Measurements from ENCODE around the gene ZNF860.
"Not testable (repeated sequence)": the region's sequence is repeated elsewhere in the genome, so short reads cannot be mapped to it uniquely, and the experiment has no call there.

ZNF860 gene

GRCh38 chr3:31962801-31963205, 18.7 kb upstream of the ZNF860 start:
- DNase-seq: no peak

- DNase-seq: no peak
These were observed 14.5 kb upstream of the ZNF860 start for GRCh38 chr3:31966978-31967591.

GRCh38 chr3:31967592-31967991, 14.0 kb upstream of the ZNF860 start:
- no peak for DNase-seq

GRCh38 chr3:31968369-31968926, 13.1 kb upstream of the ZNF860 start:
- DNase-seq: no peak

- DNase-seq: no peak
These were observed 12.6 kb upstream of the ZNF860 start for GRCh38 chr3:31968927-31969418.

GRCh38 chr3:31971607-31972006, 9.9 kb upstream of the ZNF860 start:
- no peak for DNase-seq

- no peak for DNase-seq
These were observed 8.5 kb upstream of the ZNF860 start for GRCh38 chr3:31973081-31973480.

GRCh38 chr3:31973837-31974236, 7.7 kb upstream of the ZNF860 start:
- no peak for DNase-seq

- DNase-seq: no peak
These were observed 7.1 kb upstream of the ZNF860 start for GRCh38 chr3:31974471-31974870.

GRCh38 chr3:31974964-31975363, 6.6 kb upstream of the ZNF860 start:
- DNase-seq: no peak

GRCh38 chr3:31976302-31976701, 5.2 kb upstream of the ZNF860 start:
- no peak for DNase-seq

GRCh38 chr3:31977736-31978135, 3.8 kb upstream of the ZNF860 start:
- no peak for DNase-seq

GRCh38 chr3:31978553-31978952, 3.0 kb upstream of the ZNF860 start:
- no peak for DNase-seq

GRCh38 chr3:31979001-31979697, 2.4 kb upstream of the ZNF860 start:
- DNase-seq: no peak

- DNase-seq: peak in 2 of 4 experiments; percentile 9 to 10
These were observed 882 bp upstream of the ZNF860 start for GRCh38 chr3:31980530-31981205.

GRCh38 chr3:31984321-31984720, 2.8 kb downstream of the ZNF860 start:
- no peak for DNase-seq

- DNase-seq: no peak
These were observed 4.3 kb downstream of the ZNF860 start for GRCh38 chr3:31985831-31986230.

GRCh38 chr3:31988271-31988670, 6.7 kb downstream of the ZNF860 start:
- DNase-seq: no peak

- DNase-seq: not testable (repeated sequence)
These were observed 11.4 kb downstream of the ZNF860 start for GRCh38 chr3:31992995-31993394.

- no peak for DNase-seq
These were observed 12.3 kb downstream of the ZNF860 start for GRCh38 chr3:31993843-31994242.

- not testable (repeated sequence) for DNase-seq
These were observed 13.5 kb downstream of the ZNF860 start for GRCh38 chr3:31995026-31995425.

- DNase-seq: no peak
These were observed 14.6 kb downstream of the ZNF860 start for GRCh38 chr3:31996195-31996594.

- no peak for DNase-seq
These were observed 15.9 kb downstream of the ZNF860 start for GRCh38 chr3:31997500-31997899.

All from activated CD4-positive, CD25-positive, alpha-beta regulatory T cell (primary cell).